Measurements from ENCODE around the gene ARRDC2. TPM values are rescaled to one million over a fixed set of nuclear protein-coding genes. Genes with fewer than 3 reads are reported as not detected.

The ARRDC2 gene
- total and polyA plus RNA-seq, 9 of the 15 experiments (the other 6 are each of a cell fraction or from before 2014, with no cell fraction given), result 1.9 to 27.4 (median 15.2) TPM

GRCh38 chr19:17999684-18000479, 8.1 kb upstream of the ARRDC2 start (continued):
- peak; percentile 80 for TF ChIP-seq RBM25 (IDR thresholded peaks at IDR 0.05; ENCODE audit: low read depth, low read length, severe bottlenecking)

GRCh38 chr19:18000480-18000914, 7.5 kb upstream of the ARRDC2 start:
- Histone ChIP-seq H3K4me1 (replicated peaks in 1 of 2; ENCODE audit: control insufficient read depth in 2 of 2, insufficient read depth in 2 of 2, low read length in 2 of 2) (peaks cover 31 to 64% of the 10 kb centered on the region in 2 experiments), H3K79me2 (ENCODE audit: control insufficient read depth, insufficient read depth, low read length) (peaks cover 24% of the 10 kb centered on the region), H3K9ac (ENCODE audit: insufficient read depth in 1 of 2, low read depth in 2 of 2, low read length in 2 of 2) (peak overlapping the region; percentile 67 to 96), H3K4me3 (peak overlapping the region; percentile 87; the same call in 1 of the 2 replicates), H2AFZ (ENCODE audit: low read depth, low read length) (peak overlapping the region; percentile 84), H3K9me3 (replicated peaks; ENCODE audit: control insufficient read depth, insufficient read depth, low read depth, low read length) (no peaks in the 10 kb centered on the region), H4K20me1 (replicated peaks; ENCODE audit: control insufficient read depth, insufficient read depth, low read length) (no peaks in the 10 kb centered on the region; the same call in 1 of the 2 replicates), H3K4me2 (ENCODE audit: insufficient read depth, low read length) (peak overlapping the region; percentile 86), H3K27ac (ENCODE audit: extremely low read depth, low read depth, low read length) (peak overlapping the region; percentile 88), H3K9me1 (ENCODE audit: control insufficient read depth, insufficient read depth, low read length) (no peaks in the 10 kb centered on the region), H3K36me3 (ENCODE audit: control insufficient read depth, insufficient read depth, low read length) (peaks cover 5% of the 10 kb centered on the region; the same call in 1 of the 3 replicates), H3K27me3 (ENCODE audit: control insufficient read depth in 2 of 2, insufficient read depth in 2 of 2, low read length in 2 of 2) (no peaks in the 10 kb centered on the region)
- in situ Hi-C loops (cut with MboI) (loop anchor here (10.0 kb wide), 1 partner anchor 164 kb away; no protein-coding TSS in a partner anchor), intact Hi-C loops (cut with micrococcal nuclease) (loop anchor here (10.0 kb wide), 1 partner anchor 164 kb away; no protein-coding TSS in a partner anchor)
- 31% methylated on average over 10 of the region's 17 CpGs for WGBS (ENCODE audit: insufficient coverage, low coverage, missing lambda C conversion rate)
- ChIA-PET CTCF (ENCODE audit: low intra/inter-chr PET ratio) (interaction anchor here (1.0 kb wide), 1 partner anchor 63 kb away, joined by 3 read pairs; no protein-coding TSS in a partner anchor), POLR2A (interaction anchor here (0.6 to 1.6 kb wide), 5 partner anchors 58 to 308 kb away, joined by 3 to 9 read pairs (median 4); partner anchors contain the start of gene RPL18A)
- BruUV-seq (replicated peaks), result no TSS peak
- peak; percentile 56 for FAIRE-seq
- no peak for DNase-seq (ENCODE audit: extremely low read depth in 1 of 4, low spot score in 3 of 4)
- no peak for ATAC-seq
- TF ChIP-seq ZNF318 (IDR thresholded peaks at IDR 0.05; ENCODE audit: borderline replicate concordance in 1 of 2, low read depth in 1 of 2) (0 out of 4 replicates have a peak, but pooled peaks of 1 of the 2 experiments have one; percentile 22), MTA2 (IDR thresholded peaks at IDR 0.05; ENCODE audit: low read depth) (peak; percentile 39; the same call in 1 of the 2 replicates), ZNF134 (CRISPR knock-in tag; conservative IDR thresholded peaks at IDR 0.05) (no peak), HDAC1 (IDR thresholded peaks at IDR 0.05) (peak; percentile 27 to 62; a peak in 3 of 4 replicates), HBP1 (CRISPR knock-in tag; IDR thresholded peaks at IDR 0.05) (0 out of 2 replicates have a peak, but pooled peaks have one; percentile 50), BDP1 (IDR thresholded peaks at IDR 0.05; ENCODE audit: insufficient read depth, insufficient read length) (no peak)
